Ecto neural progenitor cell (in vitro differentiated cells): Measurements from ENCODE around the gene INPP1.

ENCODE experiments used
- DNase-seq: peaks from one replicate; pipeline ENCODE4 v3.0.0-alpha.2; 2018; ENCODE audit warnings: low spot score

Gene INPP1

GRCh38 chr2:190408538-190409271 is 65.3 kb downstream of the INPP1 start:
- peak; percentile 54 for DNase-seq

GRCh38 chr2:190409616-190410015 is 66.2 kb downstream of the INPP1 start:
- no peak for DNase-seq

- DNase-seq: no peak
Measured at GRCh38 chr2:190410166-190410565, 66.8 kb downstream of the INPP1 start.

- DNase-seq: no peak
Measured at GRCh38 chr2:190412966-190413365, 69.6 kb downstream of the INPP1 start.

DNA sequence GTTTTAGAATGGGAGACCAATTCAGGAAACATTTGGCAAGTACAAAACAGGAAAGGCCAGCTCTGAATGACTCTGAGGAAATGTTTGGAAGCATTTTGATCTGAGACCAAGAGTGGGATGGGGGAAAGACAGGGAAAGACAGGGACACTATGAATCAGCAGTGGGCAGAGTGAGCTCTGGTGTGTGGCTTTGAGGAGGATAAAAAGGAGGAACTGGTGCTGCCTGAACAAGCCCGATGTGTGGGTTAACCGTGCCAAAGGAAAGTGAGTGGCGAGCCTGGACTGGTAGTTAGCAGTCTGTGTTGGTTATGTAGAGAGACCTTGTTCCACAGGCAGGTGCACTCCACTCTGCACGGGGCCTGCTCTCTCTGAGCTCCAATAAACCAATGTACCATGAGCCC is 70.0 kb downstream of the INPP1 start:
- no peak for DNase-seq

- no peak for DNase-seq
Measured at GRCh38 chr2:190415251-190415650, 71.9 kb downstream of the INPP1 start.

GRCh38 chr2:190415794-190416775 is 72.7 kb downstream of the INPP1 start:
- DNase-seq: no peak

DNA sequence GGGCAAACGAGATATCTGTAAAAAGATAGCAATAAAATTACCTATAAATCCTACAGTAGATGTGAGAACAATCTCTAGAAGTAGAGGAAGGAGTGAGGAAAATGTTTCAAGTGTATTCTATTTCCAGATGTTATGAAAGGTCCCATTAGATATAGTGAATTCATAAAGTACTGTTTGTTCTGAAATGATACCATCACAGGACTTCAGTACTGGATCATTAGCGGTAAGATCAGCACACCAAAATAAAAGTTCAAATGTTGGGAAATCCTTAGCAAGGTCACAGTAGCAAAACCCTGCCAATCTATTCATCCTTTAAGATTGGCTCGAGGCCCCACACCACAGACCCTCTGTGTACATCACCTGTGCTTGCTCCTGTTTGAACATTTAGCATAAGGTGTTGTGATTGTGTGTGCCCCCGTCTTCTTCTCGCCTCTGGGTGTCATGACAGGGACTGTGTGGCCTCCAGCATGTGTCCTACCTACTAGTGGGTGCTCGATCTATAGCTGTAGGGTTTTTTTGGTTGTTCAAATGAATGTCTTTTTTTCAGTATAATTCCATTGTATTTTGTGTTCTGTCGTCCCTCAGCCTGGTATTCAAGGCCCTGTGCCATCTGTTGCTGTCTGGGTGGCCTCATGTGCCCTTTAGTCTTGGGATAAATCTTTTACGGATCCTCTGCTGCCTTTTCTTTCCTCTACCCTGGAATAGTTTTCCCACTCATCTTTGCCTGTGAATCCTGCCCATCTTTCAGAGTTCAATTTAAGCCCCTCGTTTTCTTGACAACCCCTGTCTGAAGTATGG is 73.9 kb downstream of the INPP1 start:
- no peak for DNase-seq

DNA sequence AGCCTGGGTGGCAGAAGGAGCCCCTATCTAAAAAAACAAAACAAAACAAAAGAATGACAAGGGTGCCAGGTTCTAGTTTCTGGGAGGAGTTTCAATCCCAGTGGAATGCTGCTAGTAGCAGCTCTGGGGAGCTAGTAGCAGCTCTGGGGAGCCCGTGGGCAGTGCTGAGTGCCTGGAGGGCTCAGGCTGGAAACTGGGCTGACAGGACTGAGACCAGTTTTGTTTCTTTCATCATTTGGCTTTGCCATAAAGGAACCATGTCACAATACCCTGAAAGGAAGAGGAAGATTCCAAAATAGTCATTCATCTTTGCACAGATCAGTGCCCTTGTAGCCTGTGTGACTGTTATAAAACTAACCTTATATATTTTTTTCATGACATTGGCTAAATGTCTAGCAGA is 75.3 kb downstream of the INPP1 start:
- no peak for DNase-seq

DNA sequence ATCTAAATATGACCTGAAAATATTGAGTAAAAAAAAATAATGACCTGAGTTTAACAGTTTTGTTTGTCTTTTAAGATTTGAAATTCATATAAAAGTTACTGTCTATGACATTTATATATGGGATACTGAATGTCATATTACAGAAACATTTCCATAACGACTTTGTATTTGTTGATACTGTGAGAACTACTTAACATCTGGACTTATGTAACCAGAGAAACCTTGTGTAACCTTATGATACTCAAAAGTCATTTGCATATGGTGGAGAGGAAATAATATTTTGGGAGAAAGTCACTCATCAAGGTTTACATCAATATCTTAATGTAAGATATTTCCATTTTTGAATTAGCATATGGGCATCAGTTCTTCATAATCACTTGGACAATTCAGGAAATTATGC is 77.4 kb downstream of the INPP1 start:
- no peak for DNase-seq
